CD4-positive, CD25-positive, alpha-beta regulatory T cell (primary cell): ENCODE results near the gene LCT. TPM values are rescaled to one million over a fixed set of nuclear protein-coding genes. Genes with fewer than 3 reads are reported as not detected.

ENCODE experiments used
- ATAC-seq, 2 donors: fragments of 150-1000 bp; cut with Tn5 transposase; one replicate each; pipeline ENCODE4 v1.10.0; 2021; ENCODE audit warnings: low read depth in 2 of 2, moderate number of reproducible peaks in 2 of 2, moderate library complexity in 1 of 2
- DNase-seq, 3 donors: peaks; one replicate each; pipeline versions ENCODE4 v3.0.0 to v3.0.0-alpha.2; 2012 to 2022; ENCODE audit warnings: mixed read lengths in 1 of 3
- H3K27ac ChIP-seq: one replicate; pipeline ENCODE4 v1.7.0; 2013; ENCODE audit warnings: mild to moderate bottlenecking, low read length; ENCODE audit not compliant: insufficient read depth, poor library complexity, severe bottlenecking
- H3K27me3 ChIP-seq: one replicate; pipeline ENCODE4 v1.7.0; 2013; ENCODE audit warnings: low read length; ENCODE audit not compliant: control insufficient read depth, insufficient read depth
- H3K36me3 ChIP-seq: one replicate; pipeline ENCODE4 v1.7.0; 2013; ENCODE audit warnings: mild to moderate bottlenecking, low read length, moderate library complexity; ENCODE audit not compliant: control insufficient read depth, insufficient read depth
- H3K4me1 ChIP-seq: 2 replicates; pipeline ENCODE4 v1.7.0; 2013; ENCODE audit warnings: mild to moderate bottlenecking, low read length; ENCODE audit not compliant: insufficient read depth, control insufficient read depth, poor library complexity, severe bottlenecking
- H3K4me3 ChIP-seq: one replicate; pipeline ENCODE4 v1.7.0; 2013; ENCODE audit warnings: low read depth, mild to moderate bottlenecking, low read length, moderate library complexity
- H3K9me3 ChIP-seq, 2 experiments: 1 replicate in 1 of 2; 2 replicates in 1 of 2; pipeline ENCODE4 v1.7.0; 2013; ENCODE audit warnings: low read length in 2 of 2, mild to moderate bottlenecking in 1 of 2, moderate library complexity in 1 of 2; ENCODE audit not compliant: control insufficient read depth in 2 of 2
- H3K27ac Mint-ChIP-seq, 3 donors: one replicate each; pipeline ENCODE4 v1.8.0; 2020 to 2022; ENCODE audit warnings: mild to moderate bottlenecking in 3 of 3, mixed read lengths in 3 of 3, moderate library complexity in 2 of 3
- H3K27me3 Mint-ChIP-seq: one replicate; pipeline ENCODE4 v1.8.0; 2022; ENCODE audit warnings: mild to moderate bottlenecking, mixed read lengths
- H3K36me3 Mint-ChIP-seq: one replicate; pipeline ENCODE4 v1.8.0; 2020; ENCODE audit warnings: mixed read lengths
- H3K4me1 Mint-ChIP-seq, 4 donors: one replicate each; pipeline ENCODE4 v1.8.0; 2020 to 2022; ENCODE audit warnings: mixed read lengths in 4 of 4, mild to moderate bottlenecking in 1 of 4
- H3K4me3 Mint-ChIP-seq, 4 donors: one replicate each; pipeline ENCODE4 v1.8.0; 2020 to 2022; ENCODE audit warnings: mild to moderate bottlenecking in 4 of 4, mixed read lengths in 4 of 4, moderate library complexity in 3 of 4
- H3K9me3 Mint-ChIP-seq, 7 donors: one replicate each; pipeline ENCODE4 v1.8.0; 2020 to 2022; ENCODE audit warnings: mixed read lengths in 7 of 7, mild to moderate bottlenecking in 3 of 7, moderate library complexity in 2 of 7
- polyA plus RNA-seq, 4 donors: library from polyadenylated mRNA; unstranded; fragments of 300-500 nt; fragmentation: Illumina TruSeq; gene quantifications; one replicate each; pipeline ENCODE4 v1.2.3, GENCODE V29; 2021
- total RNA-seq: library from RNA; stranded (reverse); gene quantifications from one replicate; pipeline ENCODE4 v1.2.3, GENCODE V29; 2022

The LCT gene
- total and polyA plus RNA-seq, 5 donors from 2014 or later: not detected

GRCh38 chr2:135776367-135776766, 60.6 kb downstream of the LCT start:
- H3K27ac ChIP-seq: no peak overlapping the region
- no peak overlapping the region for H3K4me3 Mint-ChIP-seq
- H3K27me3 ChIP-seq: no peaks in the 10 kb centered on the region
- H3K27me3 Mint-ChIP-seq: no peaks in the 10 kb centered on the region
- peaks cover 0 to 3% (median under 1%) of the 10 kb centered on the region in 4 donors for H3K4me1 Mint-ChIP-seq
- H3K9me3 ChIP-seq: no peaks in the 10 kb centered on the region
- ATAC-seq (no peak), DNase-seq (no peak)
- H3K4me1 ChIP-seq: no peaks in the 10 kb centered on the region
- no peaks in the 10 kb centered on the region for H3K9me3 Mint-ChIP-seq
- H3K27ac Mint-ChIP-seq: no peak overlapping the region
- H3K36me3 ChIP-seq: peaks cover 91% of the 10 kb centered on the region
- no peak overlapping the region for H3K4me3 ChIP-seq
- H3K36me3 Mint-ChIP-seq: peaks cover 48% of the 10 kb centered on the region

- Mint-ChIP-seq H3K4me1 (peaks cover 0 to 3% (median under 1%) of the 10 kb centered on the region in 4 donors), H3K27me3 (no peaks in the 10 kb centered on the region), H3K27ac (peak overlapping the region in 1 of 3 donors; percentile 74), H3K4me3 (no peak overlapping the region), H3K9me3 (no peaks in the 10 kb centered on the region), H3K36me3 (peaks cover 44% of the 10 kb centered on the region)
- no peak overlapping the region for H3K27ac ChIP-seq
- DNase-seq (no peak), ATAC-seq (no peak)
- no peaks in the 10 kb centered on the region for H3K9me3 ChIP-seq
- no peak overlapping the region for H3K4me3 ChIP-seq
- no peaks in the 10 kb centered on the region for H3K4me1 ChIP-seq
- H3K27me3 ChIP-seq: no peaks in the 10 kb centered on the region
- H3K36me3 ChIP-seq: peaks cover 91% of the 10 kb centered on the region
Measured at GRCh38 chr2:135775420-135775819, 61.6 kb downstream of the LCT start.

- Mint-ChIP-seq H3K4me3 (no peak overlapping the region), H3K4me1 (peaks cover 0 to 4% (median 2%) of the 10 kb centered on the region in 4 donors), H3K27me3 (no peaks in the 10 kb centered on the region), H3K27ac (no peak overlapping the region), H3K9me3 (no peaks in the 10 kb centered on the region), H3K36me3 (peaks cover 44% of the 10 kb centered on the region)
- Histone ChIP-seq H3K4me3 (no peak overlapping the region), H3K27ac (no peak overlapping the region), H3K36me3 (peaks cover 93% of the 10 kb centered on the region), H3K27me3 (no peaks in the 10 kb centered on the region), H3K4me1 (no peaks in the 10 kb centered on the region), H3K9me3 (no peaks in the 10 kb centered on the region)
- ATAC-seq: no peak
- no peak for DNase-seq
Measured at GRCh38 chr2:135773917-135774316, 63.1 kb downstream of the LCT start.

- Mint-ChIP-seq H3K4me3 (no peak overlapping the region), H3K4me1 (peaks cover 0 to 4% (median 2%) of the 10 kb centered on the region in 4 donors), H3K27ac (peak overlapping the region in 1 of 3 donors; percentile 38), H3K36me3 (peaks cover 40% of the 10 kb centered on the region), H3K9me3 (no peaks in the 10 kb centered on the region), H3K27me3 (no peaks in the 10 kb centered on the region)
- Histone ChIP-seq H3K27ac (no peak overlapping the region), H3K9me3 (no peaks in the 10 kb centered on the region), H3K4me1 (no peaks in the 10 kb centered on the region), H3K36me3 (peaks cover 90% of the 10 kb centered on the region), H3K27me3 (no peaks in the 10 kb centered on the region), H3K4me3 (no peak overlapping the region)
- DNase-seq: no peak
- no peak for ATAC-seq
Measured at GRCh38 chr2:135773319-135773718, 63.7 kb downstream of the LCT start.

GRCh38 chr2:135768863-135769262, 68.1 kb downstream of the LCT start:
- DNase-seq: no peak
- Mint-ChIP-seq H3K4me1 (peaks cover 3 to 18% (median 6%) of the 10 kb centered on the region in 4 donors), H3K36me3 (peaks cover 42% of the 10 kb centered on the region), H3K4me3 (no peak overlapping the region), H3K27me3 (no peaks in the 10 kb centered on the region), H3K9me3 (peaks cover 0 to 2% (median 0%) of the 10 kb centered on the region in 7 donors), H3K27ac (no peak overlapping the region)
- H3K9me3 ChIP-seq: no peaks in the 10 kb centered on the region
- no peak overlapping the region for H3K4me3 ChIP-seq
- no peak overlapping the region for H3K27ac ChIP-seq
- ATAC-seq: no peak
- no peaks in the 10 kb centered on the region for H3K27me3 ChIP-seq
- no peaks in the 10 kb centered on the region for H3K4me1 ChIP-seq
- peaks cover 87% of the 10 kb centered on the region for H3K36me3 ChIP-seq

GRCh38 chr2:135762530-135762929, 74.5 kb downstream of the LCT start:
- ATAC-seq (no peak), DNase-seq (no peak)
- H3K4me1 ChIP-seq: no peaks in the 10 kb centered on the region
- Mint-ChIP-seq H3K4me3 (no peak overlapping the region), H3K36me3 (peaks cover 43% of the 10 kb centered on the region), H3K27ac (peak overlapping the region in 1 of 3 donors; percentile 73), H3K9me3 (peaks cover 0 to 4% (median 1%) of the 10 kb centered on the region in 7 donors), H3K27me3 (no peaks in the 10 kb centered on the region), H3K4me1 (peaks cover 7 to 15% (median 10%) of the 10 kb centered on the region in 4 donors)
- no peak overlapping the region for H3K4me3 ChIP-seq
- no peaks in the 10 kb centered on the region for H3K27me3 ChIP-seq
- peaks cover 0 to 2% of the 10 kb centered on the region in 2 experiments for H3K9me3 ChIP-seq
- no peak overlapping the region for H3K27ac ChIP-seq
- peaks cover 79% of the 10 kb centered on the region for H3K36me3 ChIP-seq

- H3K4me1 Mint-ChIP-seq: peaks cover 6 to 11% (median 9%) of the 10 kb centered on the region in 4 donors
- peaks cover 44% of the 10 kb centered on the region for H3K36me3 Mint-ChIP-seq
- Histone ChIP-seq H3K27ac (no peak overlapping the region), H3K4me1 (no peaks in the 10 kb centered on the region), H3K4me3 (no peak overlapping the region), H3K27me3 (no peaks in the 10 kb centered on the region), H3K9me3 (peaks cover under 1 to 6% of the 10 kb centered on the region in 2 experiments), H3K36me3 (peaks cover 79% of the 10 kb centered on the region)
- peak overlapping the region in 1 of 3 donors; percentile 73 for H3K27ac Mint-ChIP-seq
- H3K9me3 Mint-ChIP-seq: peaks cover 0 to 4% (median under 1%) of the 10 kb centered on the region in 7 donors
- H3K27me3 Mint-ChIP-seq: no peaks in the 10 kb centered on the region
- DNase-seq (no peak), ATAC-seq (no peak)
- H3K4me3 Mint-ChIP-seq: no peak overlapping the region
Measured at GRCh38 chr2:135762022-135762421, 75.0 kb downstream of the LCT start.

GRCh38 chr2:135756692-135757091, 80.3 kb downstream of the LCT start:
- H3K9me3 ChIP-seq: peaks cover 12 to 14% of the 10 kb centered on the region in 2 experiments
- H3K9me3 Mint-ChIP-seq: peaks cover 0 to 11% (median 6%) of the 10 kb centered on the region in 7 donors
- no peak for ATAC-seq
- H3K4me1 ChIP-seq: no peaks in the 10 kb centered on the region
- no peaks in the 10 kb centered on the region for H3K27me3 Mint-ChIP-seq
- H3K4me1 Mint-ChIP-seq: peaks cover 0 to 8% (median 4%) of the 10 kb centered on the region in 4 donors
- no peak overlapping the region for H3K27ac ChIP-seq
- no peak overlapping the region for H3K4me3 ChIP-seq
- no peak for DNase-seq
- no peak overlapping the region for H3K4me3 Mint-ChIP-seq
- peaks cover 49% of the 10 kb centered on the region for H3K36me3 Mint-ChIP-seq
- peak overlapping the region in 1 of 3 donors; percentile 62 for H3K27ac Mint-ChIP-seq
- H3K27me3 ChIP-seq: no peaks in the 10 kb centered on the region
- H3K36me3 ChIP-seq: peaks cover 73% of the 10 kb centered on the region
